ENCODE data around the gene APH1B.

DNA sequence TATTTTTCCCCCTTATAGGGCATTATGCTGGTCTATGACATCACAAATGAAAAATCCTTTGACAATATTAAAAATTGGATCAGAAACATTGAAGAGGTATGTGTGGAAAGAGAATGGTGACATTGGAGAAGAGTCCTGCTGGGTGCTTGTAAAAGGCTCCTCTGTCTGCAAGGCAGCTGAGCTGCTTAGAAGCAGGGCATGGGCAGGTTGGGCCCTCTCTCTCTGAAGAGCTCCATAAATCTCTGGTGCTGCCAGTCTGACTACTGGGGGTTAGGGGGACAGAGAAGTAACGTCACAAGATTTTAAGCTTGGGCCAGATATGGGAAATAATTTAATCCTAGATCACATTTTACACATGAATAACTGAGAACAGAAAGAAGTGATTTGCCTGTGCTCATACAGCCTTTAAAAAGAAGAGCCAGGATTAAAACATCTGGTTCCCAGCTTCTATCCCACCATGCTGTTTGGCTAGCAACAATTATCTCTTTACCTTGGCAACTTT lies 21.9 kb upstream of the APH1B start:
- TF ChIP-seq, protein P1, sequence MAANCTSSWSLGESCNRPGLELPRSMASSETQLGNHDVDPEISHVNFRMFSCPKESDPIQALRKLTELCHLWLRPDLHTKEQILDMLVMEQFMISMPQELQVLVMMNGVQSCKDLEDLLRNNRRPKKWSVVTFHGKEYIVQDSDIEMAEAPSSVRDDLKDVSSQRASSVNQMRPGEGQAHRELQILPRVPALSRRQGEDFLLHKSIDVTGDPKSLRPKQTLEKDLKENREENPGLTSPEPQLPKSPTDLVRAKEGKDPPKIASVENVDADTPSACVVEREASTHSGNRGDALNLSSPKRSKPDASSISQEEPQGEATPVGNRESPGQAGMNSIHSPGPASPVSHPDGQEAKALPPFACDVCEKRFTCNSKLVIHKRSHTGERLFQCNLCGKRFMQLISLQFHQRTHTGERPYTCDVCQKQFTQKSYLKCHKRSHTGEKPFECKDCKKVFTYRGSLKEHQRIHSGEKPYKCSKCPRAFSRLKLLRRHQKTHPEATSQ (tag by site-specific recombination; IDR thresholded peaks at IDR 0.05), result no peak
- TF ChIP-seq, protein P2, sequence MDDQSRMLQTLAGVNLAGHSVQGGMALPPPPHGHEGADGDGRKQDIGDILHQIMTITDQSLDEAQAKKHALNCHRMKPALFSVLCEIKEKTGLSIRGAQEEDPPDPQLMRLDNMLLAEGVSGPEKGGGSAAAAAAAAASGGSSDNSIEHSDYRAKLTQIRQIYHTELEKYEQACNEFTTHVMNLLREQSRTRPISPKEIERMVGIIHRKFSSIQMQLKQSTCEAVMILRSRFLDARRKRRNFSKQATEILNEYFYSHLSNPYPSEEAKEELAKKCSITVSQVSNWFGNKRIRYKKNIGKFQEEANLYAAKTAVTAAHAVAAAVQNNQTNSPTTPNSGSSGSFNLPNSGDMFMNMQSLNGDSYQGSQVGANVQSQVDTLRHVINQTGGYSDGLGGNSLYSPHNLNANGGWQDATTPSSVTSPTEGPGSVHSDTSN (CRISPR knock-in tag; IDR thresholded peaks at IDR 0.05), result no peak
- TF ChIP-seq, protein P3, sequence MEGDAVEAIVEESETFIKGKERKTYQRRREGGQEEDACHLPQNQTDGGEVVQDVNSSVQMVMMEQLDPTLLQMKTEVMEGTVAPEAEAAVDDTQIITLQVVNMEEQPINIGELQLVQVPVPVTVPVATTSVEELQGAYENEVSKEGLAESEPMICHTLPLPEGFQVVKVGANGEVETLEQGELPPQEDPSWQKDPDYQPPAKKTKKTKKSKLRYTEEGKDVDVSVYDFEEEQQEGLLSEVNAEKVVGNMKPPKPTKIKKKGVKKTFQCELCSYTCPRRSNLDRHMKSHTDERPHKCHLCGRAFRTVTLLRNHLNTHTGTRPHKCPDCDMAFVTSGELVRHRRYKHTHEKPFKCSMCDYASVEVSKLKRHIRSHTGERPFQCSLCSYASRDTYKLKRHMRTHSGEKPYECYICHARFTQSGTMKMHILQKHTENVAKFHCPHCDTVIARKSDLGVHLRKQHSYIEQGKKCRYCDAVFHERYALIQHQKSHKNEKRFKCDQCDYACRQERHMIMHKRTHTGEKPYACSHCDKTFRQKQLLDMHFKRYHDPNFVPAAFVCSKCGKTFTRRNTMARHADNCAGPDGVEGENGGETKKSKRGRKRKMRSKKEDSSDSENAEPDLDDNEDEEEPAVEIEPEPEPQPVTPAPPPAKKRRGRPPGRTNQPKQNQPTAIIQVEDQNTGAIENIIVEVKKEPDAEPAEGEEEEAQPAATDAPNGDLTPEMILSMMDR (tag by site-specific recombination; IDR thresholded peaks at IDR 0.05), result no peak
- TF ChIP-seq ZNF830 (tag by site-specific recombination; IDR thresholded peaks at IDR 0.05; ENCODE audit: low read depth) (no peak), KLF9 (tag by site-specific recombination; IDR thresholded peaks at IDR 0.05; ENCODE audit: low read depth) (no peak), ZNF274 (IDR thresholded peaks at IDR 0.05; ENCODE audit: low read length) (no peak), ZNF274 (tag by site-specific recombination; IDR thresholded peaks at IDR 0.05; ENCODE audit: borderline replicate concordance) (no peak), SP7 (tag by site-specific recombination; IDR thresholded peaks at IDR 0.05) (no peak), ZNF433 (tag by site-specific recombination; IDR thresholded peaks at IDR 0.05; ENCODE audit: low read depth) (no peak), ZNF335 (tag by site-specific recombination; conservative IDR thresholded peaks at IDR 0.05) (no peak), ZNF514 (tag by site-specific recombination; IDR thresholded peaks at IDR 0.05) (no peak)
